SK-N-SH (cell line): Measurements from ENCODE around the gene TLR3. TPM values are rescaled to one million over a fixed set of nuclear protein-coding genes. Genes with fewer than 3 reads are reported as not detected.

Experiments
- CTCF ChIA-PET: fragments of 300-600, 350-600 bp; formaldehyde crosslinking; extraction: SDS; loops from one replicate; lab custom pipeline; 2021; lab: Yijun Ruan, JAX
- POLR2A ChIA-PET: fragments of 350-600 bp; sonication (Branson Sonifier 250); formaldehyde crosslinking; extraction: SDS; loops from one replicate; lab custom pipeline; 2020; ENCODE audit warnings: antibody characterized with exemption, inconsistent platforms; lab: Yijun Ruan, JAX
- DNase-seq: peaks from one replicate; pipeline ENCODE4 v3.0.0; 2012
- H2AFZ ChIP-seq: fragments of 200-600 bp; sonication (generic); 2 replicates; pipeline ENCODE4 v1.8.1; 2016; ENCODE audit warnings: antibody characterized with exemption, mild to moderate bottlenecking, low read depth
- H3F3A ChIP-seq: fragments of 200-600 bp; sonication (generic); replicated peaks from 2 replicates; pipeline ENCODE3; 2016; ENCODE audit warnings: antibody characterized with exemption, mild to moderate bottlenecking; ENCODE audit not compliant: insufficient read depth
- H3K27ac ChIP-seq, 2 experiments: fragments of 200-500 bp in 1 of 2; fragments of 200-600 bp in 1 of 2; sonication (Bioruptor generic) in 1 of 2; sonication (generic), shearing (Covaris generic) in 1 of 2; 2 replicates each; pipeline versions ENCODE4 v1.5.1 to v1.6.1; 2014 to 2016; ENCODE audit warnings: low read depth in 2 of 2, inconsistent platforms in 1 of 2, low read length in 1 of 2, mild to moderate bottlenecking in 1 of 2, mixed read lengths in 1 of 2
- H3K27me3 ChIP-seq: fragments of 200-600 bp; sonication (generic), shearing (Covaris generic); 2 replicates; pipeline ENCODE4 v1.6.1; 2016; ENCODE audit warnings: mixed run types; ENCODE audit not compliant: insufficient read depth
- H3K36me3 ChIP-seq, 2 experiments: fragments of 200-500 bp in 1 of 2; fragments of 200-600 bp in 1 of 2; sonication (Bioruptor generic) in 1 of 2; sonication (generic) in 1 of 2; replicated peaks in 1 of 2; 2 replicates each; pipeline versions ENCODE3 to v1.5.1; 2014 to 2016; ENCODE audit warnings: low read length in 1 of 2, mild to moderate bottlenecking in 1 of 2; ENCODE audit not compliant: insufficient read depth in 2 of 2, control insufficient read depth in 1 of 2
- H3K4me1 ChIP-seq, 2 experiments: fragments of 200-500 bp in 1 of 2; fragments of 200-600 bp in 1 of 2; sonication (Bioruptor generic) in 1 of 2; sonication (generic), shearing (Covaris generic) in 1 of 2; 2 replicates each; pipeline versions ENCODE4 v1.5.1 to v1.6.1; 2014 to 2016; ENCODE audit warnings: low read depth in 1 of 2, low read length in 1 of 2, mixed run types in 1 of 2; ENCODE audit not compliant: insufficient read depth in 2 of 2, control insufficient read depth in 1 of 2
- H3K4me2 ChIP-seq: fragments of 200-600 bp; sonication (generic), shearing (Covaris generic); 2 replicates; pipeline ENCODE4 v1.6.1; 2017; ENCODE audit warnings: mixed run types
- H3K4me3 ChIP-seq, 2 experiments: fragments of 200-500 bp in 1 of 2; fragments of 200-600 bp in 1 of 2; sonication (Bioruptor generic) in 1 of 2; sonication (generic), shearing (Covaris generic) in 1 of 2; 2 replicates each; pipeline versions ENCODE4 v1.5.1 to v1.8.1; 2014 to 2016; ENCODE audit warnings: low read depth in 2 of 2, inconsistent platforms in 1 of 2, low read length in 1 of 2, mild to moderate bottlenecking in 1 of 2, mixed read lengths in 1 of 2, moderate library complexity in 1 of 2
- H3K79me2 ChIP-seq: fragments of 200-600 bp; sonication (generic); 2 replicates; pipeline ENCODE4 v1.8.1; 2017; ENCODE audit warnings: mild to moderate bottlenecking; ENCODE audit not compliant: insufficient read depth
- H3K9ac ChIP-seq: fragments of 200-600 bp; sonication (generic); 2 replicates; pipeline ENCODE4 v1.6.1; 2017; ENCODE audit warnings: mixed run types
- H3K9me2 ChIP-seq: fragments of 200-600 bp; sonication (generic); 2 replicates; pipeline ENCODE4 v1.6.1; 2017; ENCODE audit warnings: mixed run types
- H3K9me3 ChIP-seq: fragments of 200-600 bp; sonication (generic); 2 replicates; pipeline ENCODE4 v1.6.1; 2017; ENCODE audit warnings: mixed run types, mild to moderate bottlenecking, moderate library complexity
- H4K20me1 ChIP-seq: fragments of 200-600 bp; sonication (generic); 2 replicates; pipeline ENCODE4 v1.6.1; 2017; ENCODE audit warnings: mild to moderate bottlenecking, mixed run types; ENCODE audit not compliant: insufficient read depth
- EZH2phosphoT487 ChIP-seq: fragments of 200-600 bp; sonication (generic); IDR thresholded peaks from 2 replicates; pipeline ENCODE4 v1.6.1; 2017; ENCODE audit warnings: low read depth, mixed run types, mild to moderate bottlenecking, antibody characterized with exemption, moderate library complexity, borderline replicate concordance
- GABPA ChIP-seq: IDR thresholded peaks from 2 replicates; pipeline ENCODE4 v1.4.0; 2012; ENCODE audit warnings: low read depth, mild to moderate bottlenecking
- NFIC ChIP-seq: IDR thresholded peaks from 2 replicates; pipeline ENCODE4 v1.4.0; 2012; ENCODE audit warnings: borderline replicate concordance
- POLR2AphosphoS5 ChIP-seq: IDR thresholded peaks from 2 replicates; pipeline ENCODE4 v1.6.1; 2012; ENCODE audit warnings: low read depth, low read length
- TAF1 ChIP-seq: IDR thresholded peaks from 2 replicates; pipeline ENCODE4 v1.6.1; 2012; ENCODE audit warnings: low read depth, mild to moderate bottlenecking, low read length, moderate library complexity, borderline replicate concordance
- WGBS: methylation state at CpG from one replicate; pipeline ENCODE4 v1.1.6; 2017; ENCODE audit warnings: low lambda C conversion rate; 5-methylcytosine and 5-hydroxymethylcytosine counted together
- polyA plus RNA-seq, 3 experiments: library from polyadenylated mRNA; depleted of rRNA; stranded (reverse); fragments of >200 nt; gene quantifications; 2 replicates each; pipeline ENCODE4 v1.2.3, GENCODE V29; 2012

TLR3 gene
- polyA plus RNA-seq, 1 of the 3 experiments (the other 2 are of a cell fraction), result 0.51 TPM

DNA sequence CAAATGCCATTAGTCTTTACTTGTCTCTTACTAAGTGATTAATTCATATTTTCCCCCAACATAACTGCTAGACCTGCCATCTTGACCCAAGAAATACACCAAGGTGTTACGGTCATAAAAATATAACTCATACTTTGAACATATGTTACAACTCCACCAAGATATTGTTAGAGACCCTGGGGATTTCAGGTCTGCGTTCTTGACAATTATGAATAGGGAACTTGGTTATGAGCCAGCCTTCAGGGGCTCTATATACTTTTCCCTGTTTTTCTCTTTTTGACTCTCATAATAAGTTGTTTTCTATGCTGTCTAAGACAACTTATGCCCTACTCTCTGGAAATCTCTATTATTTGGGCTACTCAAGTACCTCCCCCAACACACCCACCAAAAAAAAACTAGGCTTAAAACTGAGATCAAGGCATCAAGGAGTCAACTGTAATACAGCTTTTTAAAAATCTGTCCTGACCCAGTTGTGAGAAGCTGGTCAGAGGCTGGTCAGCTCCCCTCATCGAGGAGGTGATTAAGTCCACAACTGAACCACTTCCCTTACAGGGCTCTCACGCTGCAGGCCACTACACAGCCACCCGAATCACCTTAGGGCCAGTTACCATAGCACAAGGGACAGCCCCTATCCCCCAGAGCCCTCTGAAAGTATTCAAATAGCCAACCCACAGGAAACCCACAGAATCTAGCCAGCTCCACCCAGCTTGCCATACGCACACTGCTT, 10.5 kb upstream of the TLR3 start:
- Histone ChIP-seq H3K4me1 (no peaks in the 10 kb centered on the region; a peak in 1 of 4 replicates), H3K9ac (no peak overlapping the region), H3F3A (no peaks in the 10 kb centered on the region), H3K9me2 (no peaks in the 10 kb centered on the region), H3K4me2 (no peak overlapping the region), H2AFZ (no peak overlapping the region), H3K9me3 (no peaks in the 10 kb centered on the region), H3K27ac (no peak overlapping the region), H3K4me3 (no peak overlapping the region), H3K79me2 (no peaks in the 10 kb centered on the region), H4K20me1 (no peaks in the 10 kb centered on the region), H3K27me3 (no peaks in the 10 kb centered on the region), H3K36me3 (no peaks in the 10 kb centered on the region)
- CTCF ChIA-PET, result interaction anchor here (1.0 kb wide), 1 partner anchor 21 kb away, joined by 3 read pairs; no protein-coding TSS in a partner anchor
- 71% methylated on average over 4 of the region's 6 CpGs for WGBS
- no peak for TF ChIP-seq GABPA
- no peak for TF ChIP-seq NFIC
- POLR2A ChIA-PET, result no interaction called here
- no peak for DNase-seq

DNA sequence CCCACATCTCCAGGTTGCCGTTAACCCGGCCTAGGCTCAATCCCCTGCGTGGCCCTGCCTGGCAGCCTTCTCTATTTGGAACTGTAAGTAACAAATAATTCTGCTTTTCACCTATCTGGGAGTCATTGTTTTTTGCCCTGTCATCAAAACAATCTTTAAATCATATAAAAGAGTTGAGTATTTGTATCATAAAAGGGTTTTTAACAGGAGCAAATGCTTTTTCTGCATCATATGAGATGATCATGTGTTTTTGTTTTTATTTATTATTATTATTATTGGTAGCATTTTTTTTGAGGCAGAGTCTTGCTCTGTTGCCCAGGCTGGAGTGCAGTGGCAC, 10.0 kb upstream of the TLR3 start:
- CTCF ChIA-PET, result interaction anchor here (1.0 kb wide), 1 partner anchor 21 kb away, joined by 3 read pairs; no protein-coding TSS in a partner anchor
- no peak overlapping the region for H3K27ac ChIP-seq
- no peak for TF ChIP-seq TAF1
- TF ChIP-seq POLR2AphosphoS5, result no peak
- no peak for TF ChIP-seq EZH2phosphoT487

DNA sequence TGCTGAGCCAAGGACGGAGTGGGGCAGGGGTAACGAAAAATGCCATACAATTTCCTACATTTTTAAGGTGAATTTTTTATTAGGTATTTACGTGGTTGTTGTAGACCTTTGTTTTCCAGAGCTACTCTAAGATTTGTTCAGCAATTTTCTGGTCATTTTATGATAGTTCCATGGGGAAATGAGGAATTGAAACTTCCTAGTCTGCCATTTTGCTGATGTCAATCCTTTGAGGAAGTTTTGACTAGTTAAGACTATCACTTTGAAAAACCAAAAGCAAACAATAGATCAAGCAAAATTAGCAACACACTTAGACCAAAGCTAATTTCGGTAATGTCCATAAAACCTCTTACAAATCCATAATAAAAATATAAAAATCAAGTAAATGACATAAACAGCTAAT, 7.0 kb upstream of the TLR3 start:
- Histone ChIP-seq H3K4me1 (no peaks in the 10 kb centered on the region), H3K9me2 (no peaks in the 10 kb centered on the region), H3K79me2 (no peaks in the 10 kb centered on the region), H3F3A (no peaks in the 10 kb centered on the region), H2AFZ (no peak overlapping the region), H4K20me1 (no peaks in the 10 kb centered on the region), H3K9ac (no peak overlapping the region), H3K4me2 (no peak overlapping the region), H3K4me3 (no peak overlapping the region), H3K27me3 (no peaks in the 10 kb centered on the region), H3K9me3 (no peaks in the 10 kb centered on the region), H3K36me3 (no peaks in the 10 kb centered on the region), H3K27ac (no peak overlapping the region)
- no peak for DNase-seq
- CTCF ChIA-PET, result interaction anchor here (0.9 to 1.7 kb wide), 3 partner anchors 16 to 24 kb away, joined by 3 to 5 read pairs (median 4); no protein-coding TSS in a partner anchor
- WGBS, result 46% methylated on average over 4 of the region's 4 CpGs
- TF ChIP-seq GABPA, result no peak
- POLR2A ChIA-PET, result no interaction called here

More for the DNA sequence above, 10.0 kb upstream of the TLR3 start:
- H3K9me3 ChIP-seq, result no peaks in the 10 kb centered on the region
- H3K27me3 ChIP-seq, result no peaks in the 10 kb centered on the region
- H3K9me2 ChIP-seq, result no peaks in the 10 kb centered on the region
- no peak overlapping the region for H3K4me2 ChIP-seq
- H3K4me3 ChIP-seq, result no peak overlapping the region
- H2AFZ ChIP-seq, result no peak overlapping the region
- no peaks in the 10 kb centered on the region for H3K36me3 ChIP-seq
- 67% methylated on average over 3 of the region's 3 CpGs for WGBS
- H3K4me1 ChIP-seq, result no peaks in the 10 kb centered on the region; a peak in 1 of 4 replicates
- POLR2A ChIA-PET, result no interaction called here
- DNase-seq, result no peak
- no peaks in the 10 kb centered on the region for H3K79me2 ChIP-seq
- H4K20me1 ChIP-seq, result no peaks in the 10 kb centered on the region
- H3F3A ChIP-seq, result no peaks in the 10 kb centered on the region
- no peak overlapping the region for H3K9ac ChIP-seq
